Caco-2 (cell line): ENCODE measurements around the gene DRGX. TPM values are rescaled to one million over a fixed set of nuclear protein-coding genes. Genes with fewer than 3 reads are reported as not detected.

Source experiments
- BruUV-seq: library from RNA; stranded (reverse); fragments of 400-500 nt; replicated peaks from 2 replicates; lab custom pipeline; 2021; lab: Mats Ljungman, UMichigan
- CTCF ChIA-PET: fragments of 300-600 bp; sonication (Branson Sonifier 250); formaldehyde crosslinking; loops from one replicate; lab custom pipeline; 2022; ENCODE audit warnings: antibody characterized with exemption; lab: Charles Lee
- POLR2A ChIA-PET: fragments of 300-600 bp; sonication (Branson Sonifier 250); formaldehyde crosslinking; loops from one replicate; lab custom pipeline; 2022; ENCODE audit warnings: antibody characterized with exemption; lab: Charles Lee
- DNase-seq, 2 experiments: peaks; one replicate each; pipeline versions ENCODE4 v3.0.0 to v3.0.0-alpha.2; 2020 to 2022
- H3K27me3 ChIP-seq: replicated peaks from 2 replicates; pipeline ENCODE4 v1.6.0; 2011; ENCODE audit warnings: low read length; ENCODE audit not compliant: control insufficient read depth, insufficient read depth
- H3K36me3 ChIP-seq: 2 replicates; pipeline ENCODE4 v1.5.1; 2011; ENCODE audit warnings: low read length; ENCODE audit not compliant: control insufficient read depth, insufficient read depth
- H3K4me1 ChIP-seq: fragments of 250-450 bp; sonication (Bioruptor Pico); 2 replicates; pipeline ENCODE4 v1.5.1; 2020; ENCODE audit warnings: mild to moderate bottlenecking
- H3K4me3 ChIP-seq: 2 replicates; pipeline ENCODE4 v1.5.1; 2011; ENCODE audit warnings: low read depth, mild to moderate bottlenecking, control low read depth, low read length
- H3K9me3 ChIP-seq: fragments of 250-450 bp; sonication (Bioruptor Pico); 2 replicates; pipeline ENCODE4 v1.5.1; 2020; ENCODE audit warnings: mild to moderate bottlenecking, moderate library complexity
- H3K27ac Mint-ChIP-seq: one replicate; pipeline ENCODE4 v1.8.0; 2022; ENCODE audit warnings: mixed read lengths; ENCODE audit not compliant: unreplicated experiment
- H3K27me3 Mint-ChIP-seq: one replicate; pipeline ENCODE4 v1.8.0; 2022; ENCODE audit warnings: mixed read lengths; ENCODE audit not compliant: insufficient read depth, unreplicated experiment
- H3K36me3 Mint-ChIP-seq: one replicate; pipeline ENCODE4 v1.8.0; 2022; ENCODE audit warnings: mild to moderate bottlenecking, mixed read lengths; ENCODE audit not compliant: insufficient read depth, unreplicated experiment
- H3K4me1 Mint-ChIP-seq: one replicate; pipeline ENCODE4 v1.8.0; 2022; ENCODE audit warnings: low read depth, mixed read lengths; ENCODE audit not compliant: unreplicated experiment
- H3K4me3 Mint-ChIP-seq: one replicate; pipeline ENCODE4 v1.8.0; 2022; ENCODE audit warnings: mild to moderate bottlenecking, moderate library complexity, mixed read lengths; ENCODE audit not compliant: unreplicated experiment
- H3K9me3 Mint-ChIP-seq: one replicate; pipeline ENCODE4 v1.8.0; 2022; ENCODE audit warnings: mixed read lengths; ENCODE audit not compliant: unreplicated experiment
- CTCF ChIP-seq, 2 experiments: fragments of 200-600 bp in 1 of 2; IDR thresholded peaks; 1 replicate in 1 of 2; 2 replicates in 1 of 2; pipeline versions ENCODE4 v1.5.1 to v1.8.0; 2011 to 2022; ENCODE audit warnings: antibody characterized with exemption in 1 of 2, control low read depth in 1 of 2, inconsistent platforms in 1 of 2, low read depth in 1 of 2, low read length in 1 of 2, mild to moderate bottlenecking in 1 of 2, moderate library complexity in 1 of 2; ENCODE audit not compliant: insufficient read depth in 1 of 2, severe bottlenecking in 1 of 2, unreplicated experiment in 1 of 2
- intact Hi-C: fragments of 100-400 bp; cut with micrococcal nuclease; formaldehyde crosslinking; loops from one replicate; pipeline ENCODE4 v1.10.0; 2022; ENCODE audit not compliant: unreplicated experiment
- total RNA-seq: library from RNA; stranded (reverse); gene quantifications from 2 replicates; pipeline ENCODE4 v1.2.3, GENCODE V29; 2022

The DRGX gene
- total RNA-seq, 1 experiment from 2014 or later = not detected

GRCh38 chr10:49373361-49373760 is 22.5 kb downstream of the DRGX start:
- H3K4me3 Mint-ChIP-seq = no peak overlapping the region
- POLR2A ChIA-PET = no interaction called here
- no TSS peak for BruUV-seq
- H3K36me3 ChIP-seq = no peaks in the 10 kb centered on the region
- H3K36me3 Mint-ChIP-seq = no peaks in the 10 kb centered on the region
- no peak for TF ChIP-seq CTCF (IDR thresholded peaks at IDR 0.05; ENCODE audit: insufficient read depth in 1 of 2, low read depth in 1 of 2, low read length in 1 of 2, severe bottlenecking in 1 of 2, unreplicated experiment in 1 of 2)
- H3K27ac Mint-ChIP-seq = no peak overlapping the region
- H3K27me3 ChIP-seq = peaks cover 1% of the 10 kb centered on the region; the same call in 1 of the 2 replicates
- H3K9me3 Mint-ChIP-seq = no peaks in the 10 kb centered on the region
- H3K4me1 ChIP-seq = no peaks in the 10 kb centered on the region
- no peak for DNase-seq
- H3K27me3 Mint-ChIP-seq = peaks cover 33% of the 10 kb centered on the region
- H3K4me3 ChIP-seq = no peak overlapping the region
- intact Hi-C loops = no loop called here
- CTCF ChIA-PET = no interaction called here
- no peaks in the 10 kb centered on the region for H3K4me1 Mint-ChIP-seq
- no peaks in the 10 kb centered on the region for H3K9me3 ChIP-seq

DNA sequence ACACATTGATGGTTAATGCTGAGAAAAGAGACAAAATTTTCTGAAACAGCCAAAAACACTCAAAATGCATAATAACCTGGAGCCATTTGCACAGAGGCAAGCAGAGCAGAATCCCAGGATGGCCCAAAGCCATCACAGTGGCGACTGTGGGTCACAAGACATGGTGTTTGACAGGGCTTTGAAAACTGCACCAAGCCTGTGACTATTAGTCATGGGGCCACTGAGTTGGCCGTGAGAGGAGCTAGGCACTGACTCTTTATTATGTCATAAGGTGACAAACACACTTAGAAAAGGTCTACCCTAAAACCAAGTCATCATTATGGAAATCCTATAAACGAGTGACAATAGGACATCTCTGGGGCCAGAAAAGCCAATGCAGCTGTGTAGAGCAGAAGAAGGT is 23.9 kb downstream of the DRGX start:
- DNase-seq = no peak
- Histone ChIP-seq H3K36me3 (no peaks in the 10 kb centered on the region), H3K4me1 (no peaks in the 10 kb centered on the region), H3K4me3 (no peak overlapping the region), H3K9me3 (no peaks in the 10 kb centered on the region), H3K27me3 (peaks cover 1% of the 10 kb centered on the region; the same call in 1 of the 2 replicates)
- no TSS peak for BruUV-seq
- intact Hi-C loops = no loop called here
- H3K36me3 Mint-ChIP-seq = no peaks in the 10 kb centered on the region
- peaks cover 33% of the 10 kb centered on the region for H3K27me3 Mint-ChIP-seq
- H3K4me1 Mint-ChIP-seq = no peaks in the 10 kb centered on the region
- TF ChIP-seq CTCF (IDR thresholded peaks at IDR 0.05; ENCODE audit: insufficient read depth in 1 of 2, low read depth in 1 of 2, low read length in 1 of 2, severe bottlenecking in 1 of 2, unreplicated experiment in 1 of 2) = no peak
- H3K4me3 Mint-ChIP-seq = no peak overlapping the region
- ChIA-PET POLR2A (no interaction called here), CTCF (no interaction called here)
- no peak overlapping the region for H3K27ac Mint-ChIP-seq
- H3K9me3 Mint-ChIP-seq = no peaks in the 10 kb centered on the region

DNA sequence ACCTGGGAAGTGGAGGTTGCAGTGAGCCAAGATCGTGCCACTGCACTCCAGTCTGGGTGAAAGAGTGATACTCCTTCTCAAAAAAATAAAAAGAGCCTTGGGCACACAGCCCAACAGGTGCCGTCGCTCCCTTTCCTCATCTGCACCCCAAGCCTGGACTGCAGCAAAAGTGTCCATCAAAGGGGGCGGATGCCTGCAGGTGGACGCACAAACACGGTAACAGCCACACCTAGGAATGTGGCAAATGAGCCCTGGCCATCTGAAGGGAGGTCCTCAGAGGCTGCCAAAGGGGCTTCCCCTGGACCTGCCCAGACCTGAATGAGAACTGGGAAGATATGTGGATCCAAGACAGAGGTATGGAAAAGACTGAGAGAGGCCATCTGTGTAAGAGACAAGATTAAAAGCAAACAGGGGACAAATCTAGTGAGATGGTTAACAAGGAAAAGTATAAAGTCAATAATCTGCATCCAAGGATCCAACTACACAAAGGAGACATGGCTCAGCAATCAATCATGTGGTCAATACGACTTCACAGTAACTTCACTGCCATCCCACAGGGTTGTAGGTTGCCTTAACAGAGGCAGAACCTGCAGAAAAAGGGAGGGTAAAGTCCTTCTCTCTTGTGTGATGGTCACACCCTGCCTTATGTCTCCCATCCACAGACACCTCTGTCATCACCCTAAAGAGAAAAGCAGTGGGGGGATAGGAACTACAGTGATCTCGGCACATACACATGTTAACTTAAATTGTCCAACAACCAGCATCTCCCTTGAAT is 25.4 kb downstream of the DRGX start:
- H3K27me3 Mint-ChIP-seq = peaks cover 21% of the 10 kb centered on the region
- BruUV-seq = no TSS peak
- no peak for TF ChIP-seq CTCF (IDR thresholded peaks at IDR 0.05; ENCODE audit: insufficient read depth in 1 of 2, low read depth in 1 of 2, low read length in 1 of 2, severe bottlenecking in 1 of 2, unreplicated experiment in 1 of 2)
- no peaks in the 10 kb centered on the region for H3K9me3 ChIP-seq
- DNase-seq = no peak
- intact Hi-C loops = no loop called here
- H3K4me3 ChIP-seq = no peak overlapping the region
- no peaks in the 10 kb centered on the region for H3K4me1 ChIP-seq
- no peaks in the 10 kb centered on the region for H3K9me3 Mint-ChIP-seq
- H3K27me3 ChIP-seq = no peaks in the 10 kb centered on the region
- no peak overlapping the region for H3K4me3 Mint-ChIP-seq
- ChIA-PET CTCF (no interaction called here), POLR2A (no interaction called here)
- no peaks in the 10 kb centered on the region for H3K4me1 Mint-ChIP-seq
- H3K36me3 ChIP-seq = no peaks in the 10 kb centered on the region
- H3K36me3 Mint-ChIP-seq = no peaks in the 10 kb centered on the region
- no peak overlapping the region for H3K27ac Mint-ChIP-seq
